ENCODE measurements around the gene UBE2J2.
"Not testable (repeated sequence)": the region's sequence is repeated elsewhere in the genome, so short reads cannot be mapped to it uniquely, and the experiment has no call there.

Gene UBE2J2

DNA sequence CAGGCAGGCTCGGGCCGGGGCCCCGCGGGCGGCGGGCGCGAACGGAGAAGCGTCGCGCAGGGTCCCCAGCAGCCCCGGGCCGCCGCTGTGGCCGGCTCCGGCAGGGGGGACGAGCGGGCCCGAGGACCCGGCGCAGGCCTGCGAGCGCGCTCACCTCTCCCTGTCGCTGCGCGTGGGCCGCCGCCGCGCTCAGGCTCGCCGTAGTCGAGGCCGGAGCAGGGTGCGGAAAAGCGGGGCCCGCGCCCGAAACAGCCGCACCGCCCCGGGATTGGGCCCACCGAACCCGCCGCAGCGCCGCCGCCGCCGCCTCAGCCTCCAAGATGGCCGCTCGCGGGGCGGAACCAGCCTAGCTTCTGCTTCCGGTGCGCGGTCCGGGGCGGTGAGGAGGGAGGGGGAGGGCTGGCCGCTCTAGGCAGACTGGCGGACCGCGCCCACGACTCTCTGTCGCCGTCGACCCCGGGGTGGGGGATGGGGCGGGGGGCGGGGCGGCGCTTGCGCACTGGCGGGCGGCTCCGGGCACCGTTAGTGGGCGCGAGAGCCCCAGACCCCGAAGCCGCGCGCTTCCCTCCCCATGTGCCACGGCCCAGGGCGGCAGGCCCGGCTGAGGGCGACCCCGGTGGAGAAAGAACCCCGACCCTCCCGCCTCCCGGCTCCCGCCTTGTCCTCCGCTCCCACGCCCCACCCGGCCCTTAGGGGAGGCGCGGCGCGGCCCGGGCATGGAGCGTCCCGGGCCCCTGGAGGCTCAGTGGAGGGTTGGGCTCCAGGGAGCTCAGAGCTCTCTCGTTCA is at the start of gene UBE2J2:
Gene UBE2J2 (minus strand): TSS at position 343 of the 787 bp plus-strand sequence. CDS start 5,862 bp downstream, outside the sequence.
- peak; percentile 51 for DNase-seq

DNA sequence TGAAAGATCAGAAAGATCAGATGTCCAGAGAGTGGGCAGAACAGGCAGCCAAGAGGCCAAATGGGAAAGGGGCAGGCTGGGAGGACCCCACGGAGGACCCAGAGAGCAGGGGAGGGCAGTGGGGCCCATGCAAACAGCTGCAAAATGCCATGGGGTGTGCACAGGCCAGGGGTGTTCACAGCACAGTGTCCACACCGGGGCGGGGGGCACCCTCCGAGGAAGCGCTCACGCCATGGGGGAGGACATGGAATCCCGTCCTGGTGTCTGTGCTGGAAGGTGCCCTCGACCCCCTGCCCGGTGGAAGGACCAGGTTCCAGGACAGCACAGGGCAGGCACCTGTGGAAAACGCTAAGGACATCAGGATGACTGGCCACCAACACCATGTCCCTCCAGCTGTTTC is 49.3 kb upstream of the UBE2J2 start:
- DNase-seq = no peak

DNA sequence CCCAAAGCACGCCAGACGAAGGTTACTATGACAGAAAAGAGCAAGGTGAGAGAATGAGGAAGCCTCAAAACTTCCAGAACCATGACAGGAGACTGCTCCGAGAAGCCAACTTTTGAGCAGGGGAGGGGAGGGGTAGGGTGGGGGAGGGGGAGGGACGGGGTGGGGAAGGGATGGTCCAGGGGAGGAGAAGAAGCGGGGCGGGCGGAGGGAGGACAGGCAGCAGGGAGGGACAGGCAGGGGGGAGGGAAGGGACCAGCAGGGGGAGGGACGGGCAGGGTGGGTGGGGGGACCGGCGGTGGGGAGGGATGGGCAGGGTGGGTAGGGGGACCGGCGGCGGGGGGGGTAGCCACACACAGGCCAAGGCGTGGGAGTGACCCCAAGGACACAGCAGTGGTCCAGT is 48.8 kb upstream of the UBE2J2 start:
- DNase-seq = no peak

DNA sequence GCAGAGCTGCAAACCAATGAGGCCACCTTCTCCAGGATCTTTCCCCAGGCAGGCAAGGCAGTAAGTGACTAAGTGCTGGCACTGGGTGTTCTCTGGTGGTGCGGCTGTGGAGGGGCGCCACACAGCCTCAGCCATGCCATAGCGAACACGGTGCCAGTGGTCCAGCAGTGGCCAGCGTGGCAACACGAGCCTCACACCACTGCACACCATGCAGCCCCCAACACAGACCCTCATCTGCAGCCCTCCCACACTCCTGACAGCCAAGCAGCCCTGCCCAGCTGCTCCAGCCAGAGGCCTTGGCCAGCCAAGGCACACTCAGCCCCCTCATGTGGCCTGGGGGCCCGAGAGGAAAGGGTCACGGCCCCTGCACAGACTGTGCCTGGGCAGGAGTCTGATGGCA is 47.8 kb upstream of the UBE2J2 start:
- DNase-seq = no peak

DNA sequence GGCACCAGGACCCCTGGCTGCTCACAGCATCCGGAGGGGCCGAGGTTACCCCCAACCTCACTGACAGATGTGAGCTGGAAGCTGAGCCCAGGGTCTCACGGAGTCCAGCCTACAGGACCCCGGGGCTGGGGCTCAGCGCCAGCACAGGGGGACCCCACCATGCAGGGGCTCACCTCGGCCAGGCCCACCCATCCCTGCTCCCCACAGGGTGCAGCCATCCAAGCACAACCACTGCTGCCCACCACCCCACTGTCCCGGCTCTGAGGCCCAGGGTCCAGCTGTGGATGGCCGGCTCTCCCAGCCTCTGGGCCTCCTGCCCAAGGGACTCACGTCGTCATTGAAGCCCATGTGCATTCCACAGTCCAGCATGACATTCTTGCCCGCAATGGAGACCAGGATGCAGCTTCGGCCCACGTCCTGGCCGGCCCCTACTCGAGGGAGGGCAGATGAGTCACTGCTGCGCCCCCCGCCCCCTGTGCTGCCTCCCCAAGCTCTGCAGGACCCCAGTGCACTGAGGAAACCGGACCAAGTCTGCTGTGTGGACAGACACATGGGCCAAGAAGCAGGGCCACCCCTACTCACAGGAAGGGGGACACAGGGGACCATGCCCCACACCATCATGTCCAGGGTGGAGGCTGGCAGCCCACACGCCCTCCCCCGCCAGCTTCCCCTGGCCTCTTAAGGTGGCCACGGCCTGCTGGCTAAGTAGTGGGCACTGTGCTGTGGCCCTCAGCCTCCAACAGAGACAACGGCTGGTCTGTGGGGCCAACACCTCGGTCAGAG is 47.2 kb upstream of the UBE2J2 start:
- no peak for DNase-seq

DNA sequence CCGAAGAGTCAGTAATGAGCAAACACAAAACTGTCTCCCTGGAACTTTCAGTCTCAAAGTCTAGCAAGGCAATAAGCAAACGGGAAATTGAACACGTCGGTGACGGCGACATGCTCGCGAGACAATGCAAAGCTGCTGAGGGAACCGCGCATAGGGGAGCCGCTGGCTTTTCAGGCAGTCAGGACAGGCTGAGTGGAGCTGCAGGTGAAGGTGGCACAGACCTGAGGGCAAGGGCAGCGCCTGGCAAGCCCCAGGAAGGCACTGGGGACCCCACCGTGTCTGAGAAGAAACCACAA is 45.9 kb upstream of the UBE2J2 start:
- DNase-seq = no peak

DNA sequence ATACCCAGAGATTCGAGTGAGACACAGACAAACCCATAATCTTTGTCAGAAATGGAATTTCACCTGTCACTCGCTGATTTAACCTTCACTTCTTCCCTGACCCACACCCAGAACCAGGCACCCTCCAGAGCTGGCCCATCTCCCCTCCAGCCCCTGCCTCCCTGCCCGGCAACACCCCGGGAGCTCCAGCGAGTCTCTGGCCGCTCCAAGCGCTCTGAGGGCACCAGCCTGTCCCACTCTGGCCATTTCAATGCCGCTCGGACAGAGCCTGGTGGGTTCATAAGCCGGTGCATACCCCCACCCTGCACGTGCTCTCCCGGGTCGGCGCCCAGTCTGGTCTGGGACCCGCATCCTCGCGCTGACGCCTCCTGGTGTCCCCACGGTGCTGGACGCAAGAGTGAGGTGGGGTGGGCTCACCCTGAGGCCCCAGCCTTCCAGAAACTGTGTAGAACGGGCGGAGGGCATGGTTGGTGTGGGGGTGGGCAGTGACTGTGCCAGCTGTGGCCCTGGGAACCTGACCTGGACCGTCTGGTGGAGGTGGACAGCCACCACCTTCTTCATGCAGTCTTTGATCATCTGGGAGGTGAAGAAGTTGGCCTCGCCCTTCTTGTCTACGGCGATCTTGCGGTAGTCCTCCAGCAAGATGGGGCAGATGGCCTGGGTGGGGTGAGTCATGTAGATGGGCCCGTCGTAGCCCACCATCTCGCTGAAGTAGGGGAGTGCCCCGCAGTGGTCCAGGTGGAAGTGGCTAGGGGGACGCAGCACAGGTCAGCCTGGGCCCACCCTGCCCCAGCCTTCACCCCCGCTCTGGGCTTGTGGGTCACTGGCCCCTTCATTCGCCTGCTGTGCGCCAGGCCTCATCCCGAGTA is 45.4 kb upstream of the UBE2J2 start:
- no peak for DNase-seq

DNA sequence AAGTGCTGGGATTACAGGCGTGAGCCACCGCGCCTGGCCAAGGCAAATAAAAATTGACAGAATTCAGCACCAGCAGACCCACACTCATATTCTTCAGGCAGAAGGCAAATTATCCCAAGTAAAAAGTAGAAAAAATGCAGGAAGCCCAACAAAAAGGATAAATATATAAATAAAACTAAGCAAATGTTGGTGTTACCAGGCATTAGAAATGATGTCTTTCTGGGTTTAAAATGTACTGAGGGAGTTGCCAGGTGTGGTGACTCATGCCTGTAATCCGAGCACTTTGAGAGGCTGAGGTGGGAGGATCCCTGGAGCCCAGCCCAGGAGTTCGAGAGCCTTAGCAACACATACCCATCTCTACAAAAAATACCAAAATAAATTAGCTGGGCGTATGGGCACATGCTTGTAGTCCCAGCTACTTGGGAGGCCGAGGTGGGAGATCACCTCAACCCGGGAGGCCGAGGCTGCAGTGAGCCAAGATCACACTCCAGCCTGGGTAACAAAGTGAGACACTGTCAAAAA is 44.5 kb upstream of the UBE2J2 start:
- peak; percentile 7 for DNase-seq

DNA sequence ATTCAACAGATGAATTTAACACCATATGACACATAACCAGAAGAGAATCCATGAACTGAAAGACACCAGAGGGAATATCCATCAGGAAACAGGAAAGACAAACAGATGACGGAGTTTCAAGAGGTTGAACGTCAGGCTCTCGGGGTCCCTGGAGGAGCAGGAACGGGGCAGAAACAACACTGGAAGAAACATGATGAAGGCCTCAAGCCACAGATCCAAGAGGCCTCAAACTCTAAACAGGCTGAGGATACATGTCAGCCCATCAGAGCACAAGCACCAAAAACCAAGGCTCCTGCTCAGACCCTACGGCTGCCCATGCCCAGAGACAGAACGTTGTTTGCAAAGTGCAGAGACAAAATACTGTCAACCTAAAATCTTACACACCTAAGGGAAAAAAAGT is 43.8 kb upstream of the UBE2J2 start:
- DNase-seq = no peak

DNA sequence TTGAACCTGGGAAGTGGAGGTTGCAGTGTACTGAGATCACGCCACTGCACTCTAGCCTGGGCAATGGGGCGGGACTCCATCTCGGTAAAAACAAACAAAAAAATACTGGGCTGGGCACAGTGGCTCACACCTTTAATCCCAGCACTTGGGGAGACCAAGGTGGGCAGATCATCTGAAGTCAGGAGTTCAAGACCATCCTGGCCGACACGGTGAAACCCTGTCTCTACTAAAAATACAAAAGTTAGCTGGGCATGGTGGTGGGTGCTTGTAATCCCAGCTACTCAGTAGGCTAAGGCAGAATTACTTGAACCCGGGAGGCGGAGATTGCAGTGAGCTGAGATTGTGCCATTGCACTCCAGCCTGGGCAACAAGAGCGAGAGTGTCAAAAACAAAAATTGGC is 42.5 kb upstream of the UBE2J2 start:
- not testable (repeated sequence) for DNase-seq

DNA sequence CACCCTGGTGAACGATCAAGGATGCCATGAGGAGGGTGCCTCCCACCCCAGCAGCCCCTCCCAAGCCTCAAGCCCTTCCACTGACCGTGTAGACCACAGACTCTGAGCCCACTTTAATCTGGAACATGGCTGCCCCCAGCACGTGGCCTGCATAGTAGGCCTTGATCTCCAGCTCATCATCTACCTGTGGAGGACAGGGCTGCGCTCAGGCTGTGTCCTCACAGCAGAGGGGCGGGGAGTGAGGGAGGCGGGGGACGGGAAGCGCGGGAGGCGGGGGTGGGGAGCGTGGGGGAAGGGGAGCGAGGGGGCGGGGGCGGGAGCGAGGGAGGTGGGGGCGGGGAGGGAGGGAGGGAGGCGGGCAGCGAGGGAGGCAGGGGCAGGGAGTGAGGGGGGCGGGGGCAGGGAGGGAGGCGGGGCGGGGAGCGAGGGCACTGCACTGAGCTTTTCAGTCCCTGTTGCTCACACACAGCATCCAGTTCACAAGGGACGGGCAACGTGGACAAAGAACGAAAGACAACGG is 41.8 kb upstream of the UBE2J2 start:
- no peak for DNase-seq

DNA sequence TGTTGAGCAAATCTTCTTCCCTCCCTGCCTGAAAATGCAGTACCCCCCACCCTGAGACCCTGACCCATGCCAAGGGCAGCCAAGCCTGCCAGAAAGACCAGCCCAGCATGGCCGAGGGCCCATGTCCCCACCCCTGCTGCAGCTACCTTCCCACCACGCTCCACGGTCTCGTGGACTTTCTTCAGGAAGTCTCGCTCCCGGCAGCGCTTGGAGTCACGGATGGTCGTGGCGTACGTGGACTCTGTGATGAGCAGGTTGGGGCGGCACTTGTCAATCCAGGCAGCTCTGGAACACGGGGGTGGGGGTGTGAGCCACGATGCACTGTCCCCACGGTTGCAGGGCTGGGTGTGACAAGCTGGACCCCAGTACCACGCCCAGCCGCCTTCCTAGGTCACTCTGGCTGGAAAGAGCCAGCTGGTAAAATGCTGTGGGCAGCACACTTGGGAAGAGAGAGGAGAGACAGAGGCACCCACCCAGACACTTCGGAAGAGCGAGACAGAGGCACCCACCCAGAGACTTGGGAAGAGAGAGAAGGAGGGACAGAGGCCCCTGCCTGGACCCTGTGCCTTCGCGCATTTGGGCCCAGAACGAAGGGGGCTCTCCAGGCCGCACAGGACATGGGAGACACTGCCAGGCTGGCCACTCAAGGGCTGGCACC is 41.2 kb upstream of the UBE2J2 start:
- no peak for DNase-seq

DNA sequence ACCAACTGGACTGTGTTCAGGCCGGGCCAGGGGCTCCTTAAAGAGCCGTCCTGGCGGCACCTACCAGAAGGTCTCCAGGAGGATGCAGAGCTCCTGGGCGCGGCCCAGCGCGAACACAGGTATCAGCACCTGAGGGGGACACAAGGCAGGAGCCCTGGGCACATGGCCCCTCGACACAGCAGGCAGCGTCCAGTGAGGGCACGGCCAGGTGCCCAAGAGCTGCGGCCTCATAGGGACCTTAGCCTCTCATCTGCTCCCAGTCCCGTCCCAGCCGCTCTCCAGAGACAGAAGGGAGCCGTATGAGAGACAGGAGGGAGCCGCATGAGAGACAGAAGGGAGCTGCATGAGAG is 40.6 kb upstream of the UBE2J2 start:
- DNase-seq = no peak

DNA sequence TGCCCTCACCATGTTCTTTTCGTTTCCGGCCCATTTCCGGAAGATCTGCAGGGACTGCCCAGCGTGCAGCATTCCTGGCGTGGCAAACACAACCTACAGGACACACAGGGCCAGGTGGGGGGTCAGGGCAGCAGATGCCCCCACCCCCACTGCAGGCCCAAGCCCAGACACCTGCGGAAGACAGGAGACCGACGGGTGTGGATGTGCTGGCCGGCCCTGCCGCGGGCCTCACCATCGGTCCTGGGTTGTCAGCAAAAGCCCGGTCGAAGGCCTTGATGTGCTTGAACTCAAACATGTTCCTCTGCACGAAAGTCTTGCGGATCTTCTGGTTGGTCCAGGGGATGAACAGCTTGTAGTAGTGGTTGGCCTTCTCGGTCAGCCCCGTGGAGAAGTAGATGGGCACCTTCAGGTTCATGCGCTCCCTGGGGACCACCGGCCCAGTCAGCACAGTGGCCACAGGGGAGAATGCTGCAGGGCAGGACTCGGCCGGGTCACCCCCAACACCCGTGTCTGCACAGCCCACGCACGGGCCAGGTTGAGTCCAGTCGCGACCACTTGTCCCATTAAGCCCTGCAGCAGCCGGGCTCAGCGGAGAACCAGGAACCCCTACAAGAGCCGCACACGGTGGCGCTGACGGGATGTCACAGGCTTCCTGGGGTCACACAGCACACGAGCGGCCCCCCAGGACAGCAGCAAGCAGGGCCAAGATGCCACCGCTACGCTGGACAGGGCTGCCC is 40.0 kb upstream of the UBE2J2 start:
- DNase-seq = no peak

DNA sequence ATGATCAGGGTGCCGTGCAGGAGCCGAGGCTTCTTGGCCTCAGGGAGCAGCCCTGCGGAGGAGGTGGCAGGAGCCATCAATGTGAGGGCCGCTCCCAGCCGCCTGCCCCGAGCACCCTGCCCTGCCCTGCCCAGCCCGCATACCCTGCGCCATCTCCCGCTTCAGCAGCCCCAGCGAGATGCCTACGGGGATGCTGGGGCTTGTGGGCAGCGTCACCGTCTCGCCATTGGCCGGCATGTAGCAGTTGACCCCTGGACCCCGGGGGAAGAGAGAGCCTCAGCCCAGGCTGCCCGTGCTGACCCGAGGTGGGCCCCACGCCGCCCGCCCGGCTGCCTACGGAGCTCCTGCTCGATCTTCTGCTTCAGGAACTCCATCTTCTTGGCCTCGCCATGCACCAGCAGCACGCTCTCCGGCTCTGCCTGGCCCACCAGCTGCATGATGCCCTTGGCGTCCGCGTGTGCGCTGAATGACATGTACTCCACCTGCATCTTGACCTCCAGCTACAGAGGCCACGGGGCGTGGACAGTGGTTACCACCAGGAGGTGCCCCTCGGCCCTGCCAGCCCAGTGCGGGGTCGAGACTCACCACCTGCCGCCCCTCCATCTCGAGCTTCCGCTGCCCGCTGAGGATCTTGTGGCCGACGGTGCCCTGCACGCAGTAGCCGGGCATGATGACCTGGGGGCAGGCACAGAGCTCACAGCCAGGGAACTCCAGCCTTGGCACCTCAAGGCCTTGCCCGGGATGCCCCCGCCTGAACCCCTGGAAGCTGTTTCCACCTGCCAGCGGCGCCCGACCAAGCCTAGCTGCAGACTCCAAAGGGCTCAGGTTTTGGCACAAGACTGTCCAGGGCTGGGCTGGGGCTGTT is 39.0 kb upstream of the UBE2J2 start:
- no peak for DNase-seq

DNA sequence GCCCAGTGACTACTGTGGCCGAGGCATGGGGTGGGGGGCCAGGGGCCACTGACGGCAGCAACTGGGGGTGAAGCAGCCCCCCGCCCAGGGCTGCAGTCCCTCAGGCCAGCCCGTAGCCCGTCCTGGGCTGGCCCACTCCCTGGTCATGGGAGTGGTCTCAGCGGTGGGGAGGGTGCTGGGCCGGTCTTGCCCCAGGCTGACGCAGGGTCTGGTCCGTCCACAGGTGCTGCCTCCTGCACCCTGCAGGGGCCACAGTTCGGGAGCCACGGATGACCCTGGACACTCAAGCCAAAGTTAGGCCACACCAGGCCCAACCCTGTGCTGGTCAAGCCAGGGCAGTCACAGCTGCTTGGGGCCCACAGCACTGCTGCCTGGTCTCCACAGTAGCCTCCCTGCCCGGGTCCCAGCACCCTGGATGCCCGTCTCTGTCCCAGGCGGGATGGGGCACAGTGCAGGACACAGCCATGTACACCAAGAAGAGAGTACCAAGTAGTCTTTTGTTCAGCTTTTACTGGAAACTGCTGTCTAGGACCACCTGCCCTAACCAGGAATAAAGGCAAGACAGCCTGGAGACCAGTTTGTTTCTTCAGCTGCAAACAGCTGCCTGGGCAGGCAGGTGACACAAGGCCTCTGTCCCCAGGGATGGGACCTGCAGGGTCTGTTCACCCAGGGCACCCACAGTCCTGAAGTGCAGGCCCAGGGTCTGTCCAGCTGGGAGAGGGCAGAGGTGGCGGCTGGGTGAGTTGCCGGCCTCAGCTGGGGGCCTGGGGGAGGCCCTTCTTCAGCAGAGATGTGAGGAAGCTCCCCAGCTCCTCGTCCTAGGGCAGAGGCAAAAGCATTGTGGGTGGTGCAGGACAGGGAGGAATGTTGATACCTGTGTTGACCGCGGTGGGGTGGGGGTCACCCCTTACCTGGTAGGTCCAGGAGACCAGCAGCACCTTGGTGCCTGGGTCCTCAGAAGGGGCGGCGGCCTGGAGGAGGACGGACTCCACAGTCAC is 37.8 kb upstream of the UBE2J2 start:
- no peak for DNase-seq

DNA sequence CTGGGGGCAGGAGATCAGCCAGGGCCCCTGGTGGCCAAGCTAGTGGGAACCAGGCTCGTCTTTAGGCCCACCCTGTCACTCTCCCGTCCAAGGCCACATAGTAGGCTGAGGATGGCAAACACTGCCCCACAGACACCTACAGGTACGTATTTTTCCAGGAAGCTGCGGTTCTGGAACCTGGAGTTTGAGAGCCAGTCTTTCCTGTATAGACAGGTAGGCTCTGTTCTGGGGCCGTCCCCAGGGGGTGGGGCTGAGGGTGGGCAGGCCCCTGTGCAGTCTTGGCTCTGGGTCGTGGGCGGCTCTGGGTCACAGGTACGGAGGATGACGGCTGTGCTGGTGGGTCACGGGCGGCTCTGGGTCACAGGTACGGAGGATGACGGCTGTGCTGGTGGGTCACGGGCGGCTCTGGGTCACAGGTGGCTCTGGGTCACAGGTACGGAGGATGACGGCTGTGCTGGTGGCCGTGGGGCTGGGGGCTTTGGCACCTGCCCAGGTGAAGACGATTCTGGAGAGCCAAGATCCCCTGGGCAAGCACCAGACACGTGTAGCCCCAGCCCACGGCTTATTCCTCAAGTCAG is 36.9 kb upstream of the UBE2J2 start:
- no peak for DNase-seq

DNA sequence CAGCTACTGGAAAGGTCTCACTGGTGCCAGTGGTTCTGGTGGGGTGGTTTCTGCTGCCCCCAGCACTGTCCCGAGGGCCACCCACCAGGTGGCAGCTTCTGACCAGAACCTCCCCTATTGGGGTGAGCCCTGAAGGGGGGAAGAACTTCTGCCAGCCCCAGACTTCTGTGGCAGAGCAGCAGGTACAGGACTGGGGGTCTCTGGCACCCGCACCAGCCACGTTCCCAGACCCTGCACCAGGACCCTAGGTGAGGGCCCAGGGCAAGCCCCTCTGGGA is 36.4 kb upstream of the UBE2J2 start:
- DNase-seq = no peak

All from NCI-H187 treated with DMSO at 0.1 percent for 48 hours (cell line).